Measurements from ENCODE around the gene IL17RC.

Gene IL17RC

GRCh38 chr3:9955611-9956352 is 38.9 kb downstream of the IL17RC start:
- no peaks in the 10 kb centered on the region for H3K9me3 ChIP-seq (ENCODE audit: insufficient read depth, low read length, severe bottlenecking)
- no peak overlapping the region for H3K4me3 ChIP-seq (ENCODE audit: low read depth in 1 of 2, low read length in 2 of 2)
- no peak overlapping the region for H3K27ac ChIP-seq (ENCODE audit: low read length)
- no peak for ATAC-seq (ENCODE audit: insufficient read depth, low read depth)
- no peaks in the 10 kb centered on the region for H4K20me1 ChIP-seq (ENCODE audit: insufficient read depth, low read length)
- H2AFZ ChIP-seq (ENCODE audit: low read depth, low read length): no peak overlapping the region
- TF ChIP-seq CTCF (IDR thresholded peaks at IDR 0.05; ENCODE audit: borderline replicate concordance, extremely low read depth, low read length, poor library complexity, severe bottlenecking) (no peak), EZH2 (IDR thresholded peaks at IDR 0.05; ENCODE audit: borderline replicate concordance, low read depth, low read length, severe bottlenecking) (no peak)
- H3K79me2 ChIP-seq (ENCODE audit: insufficient read depth, low read length): no peaks in the 10 kb centered on the region
- H3K9ac ChIP-seq (ENCODE audit: low read depth, low read length): no peak overlapping the region
- peaks cover 14% of the 10 kb centered on the region for H3K4me1 ChIP-seq (ENCODE audit: insufficient read depth, low read length)
- no peak overlapping the region for H3K4me2 ChIP-seq (ENCODE audit: insufficient read depth, low read length)
- DNase-seq: no peak
- peaks cover 13% of the 10 kb centered on the region for H3K27me3 ChIP-seq (ENCODE audit: insufficient read depth, low read length, poor library complexity)
- no peaks in the 10 kb centered on the region for H3K36me3 ChIP-seq (ENCODE audit: insufficient read depth, low read length)

- peaks cover 4% of the 10 kb centered on the region for H3K4me1 ChIP-seq (ENCODE audit: insufficient read depth, low read length)
- no peak overlapping the region for H3K27ac ChIP-seq (ENCODE audit: low read length)
- no peak for TF ChIP-seq CTCF (IDR thresholded peaks at IDR 0.05; ENCODE audit: borderline replicate concordance, extremely low read depth, low read length, poor library complexity, severe bottlenecking)
- no peak for TF ChIP-seq EZH2 (IDR thresholded peaks at IDR 0.05; ENCODE audit: borderline replicate concordance, low read depth, low read length, severe bottlenecking)
- H2AFZ ChIP-seq (ENCODE audit: low read depth, low read length): no peak overlapping the region
- no peaks in the 10 kb centered on the region for H4K20me1 ChIP-seq (ENCODE audit: insufficient read depth, low read length)
- ATAC-seq (ENCODE audit: insufficient read depth, low read depth) (no peak), DNase-seq (no peak)
- no peak overlapping the region for H3K4me2 ChIP-seq (ENCODE audit: insufficient read depth, low read length)
- H3K4me3 ChIP-seq (ENCODE audit: low read depth in 1 of 2, low read length in 2 of 2): no peak overlapping the region
- H3K9ac ChIP-seq (ENCODE audit: low read depth, low read length): no peak overlapping the region
- H3K27me3 ChIP-seq (ENCODE audit: insufficient read depth, low read length, poor library complexity): peaks cover 3% of the 10 kb centered on the region
- H3K9me3 ChIP-seq (ENCODE audit: insufficient read depth, low read length, severe bottlenecking): no peaks in the 10 kb centered on the region
- no peaks in the 10 kb centered on the region for H3K79me2 ChIP-seq (ENCODE audit: insufficient read depth, low read length)
- peaks cover 5% of the 10 kb centered on the region; the same call in 1 of the 2 replicates for H3K36me3 ChIP-seq (ENCODE audit: insufficient read depth, low read length)
These were observed 40.3 kb downstream of the IL17RC start for GRCh38 chr3:9957214-9957613.

- Histone ChIP-seq H3K79me2 (ENCODE audit: insufficient read depth, low read length) (no peaks in the 10 kb centered on the region), H3K36me3 (ENCODE audit: insufficient read depth, low read length) (peaks cover 54% of the 10 kb centered on the region), H3K27ac (ENCODE audit: low read length) (no peak overlapping the region), H3K9me3 (ENCODE audit: insufficient read depth, low read length, severe bottlenecking) (no peaks in the 10 kb centered on the region), H3K9ac (ENCODE audit: low read depth, low read length) (no peak overlapping the region), H3K4me2 (ENCODE audit: insufficient read depth, low read length) (no peak overlapping the region), H3K4me1 (ENCODE audit: insufficient read depth, low read length) (no peaks in the 10 kb centered on the region), H2AFZ (ENCODE audit: low read depth, low read length) (no peak overlapping the region), H3K27me3 (ENCODE audit: insufficient read depth, low read length, poor library complexity) (no peaks in the 10 kb centered on the region), H4K20me1 (ENCODE audit: insufficient read depth, low read length) (no peaks in the 10 kb centered on the region), H3K4me3 (ENCODE audit: low read depth in 1 of 2, low read length in 2 of 2) (no peak overlapping the region)
- ATAC-seq (ENCODE audit: insufficient read depth, low read depth): no peak
- DNase-seq: no peak
- no peak for TF ChIP-seq EZH2 (IDR thresholded peaks at IDR 0.05; ENCODE audit: borderline replicate concordance, low read depth, low read length, severe bottlenecking)
- TF ChIP-seq CTCF (IDR thresholded peaks at IDR 0.05; ENCODE audit: borderline replicate concordance, extremely low read depth, low read length, poor library complexity, severe bottlenecking): no peak
These were observed 48.4 kb downstream of the IL17RC start for GRCh38 chr3:9965200-9965875.
